H9 (cell line): ENCODE data around the gene IRF1. TPM values are rescaled to one million over a fixed set of nuclear protein-coding genes. Genes with fewer than 3 reads are reported as not detected.

ENCODE experiments used
- DNase-seq: peaks from one replicate; pipeline ENCODE4 v3.0.0-alpha.2; 2017
- H2AFZ ChIP-seq: one replicate; pipeline ENCODE4 v1.6.1; 2013; ENCODE audit warnings: mild to moderate bottlenecking, low read length, control low read depth, moderate library complexity
- H2AK5ac ChIP-seq: 2 replicates; pipeline ENCODE4 v1.6.1; 2013; ENCODE audit warnings: low read length, control low read depth, mixed read lengths; ENCODE audit not compliant: insufficient read length
- H2BK120ac ChIP-seq: one replicate; pipeline ENCODE4 v1.6.1; 2013; ENCODE audit warnings: low read depth, mild to moderate bottlenecking, low read length, control low read depth, inconsistent platforms; ENCODE audit not compliant: poor library complexity, severe bottlenecking
- H2BK12ac ChIP-seq: 2 replicates; pipeline ENCODE4 v1.6.1; 2013; ENCODE audit warnings: low read length, control low read depth, mixed read lengths, low read depth; ENCODE audit not compliant: insufficient read length
- H2BK15ac ChIP-seq: 2 replicates; pipeline ENCODE4 v1.6.1; 2013; ENCODE audit warnings: low read depth, low read length, control low read depth
- H2BK20ac ChIP-seq: one replicate; pipeline ENCODE4 v1.6.1; 2013; ENCODE audit warnings: low read depth, mild to moderate bottlenecking, low read length, control low read depth, inconsistent platforms; ENCODE audit not compliant: poor library complexity, severe bottlenecking
- H2BK5ac ChIP-seq: 2 replicates; pipeline ENCODE4 v1.6.1; 2013; ENCODE audit warnings: low read length, control low read depth, mixed read lengths; ENCODE audit not compliant: insufficient read length
- H3K14ac ChIP-seq: 2 replicates; pipeline ENCODE4 v1.6.1; 2013; ENCODE audit warnings: low read length, control low read depth; ENCODE audit not compliant: insufficient read depth
- H3K18ac ChIP-seq: 2 replicates; pipeline ENCODE4 v1.6.1; 2013; ENCODE audit warnings: low read depth, mild to moderate bottlenecking, mixed read lengths, low read length, control low read depth; ENCODE audit not compliant: insufficient read length
- H3K23ac ChIP-seq: 2 replicates; pipeline ENCODE4 v1.6.1; 2013; ENCODE audit warnings: low read length, control low read depth, mixed read lengths, low read depth; ENCODE audit not compliant: insufficient read length
- H3K23me2 ChIP-seq: 2 replicates; pipeline ENCODE4 v1.6.1; 2013; ENCODE audit warnings: low read depth, mild to moderate bottlenecking, mixed read lengths, low read length, control low read depth; ENCODE audit not compliant: insufficient read length, poor library complexity, severe bottlenecking
- H3K27ac ChIP-seq: 2 replicates; pipeline ENCODE4 v1.5.1; 2013; ENCODE audit warnings: low read length, control low read depth, mixed read lengths, low read depth; ENCODE audit not compliant: insufficient read length
- H3K27me3 ChIP-seq: 2 replicates; pipeline ENCODE4 v1.6.1; 2013; ENCODE audit warnings: low read length, control low read depth, inconsistent platforms; ENCODE audit not compliant: insufficient read depth
- H3K4ac ChIP-seq: 2 replicates; pipeline ENCODE4 v1.6.1; 2013; ENCODE audit warnings: low read depth, mild to moderate bottlenecking, control low read depth, inconsistent platforms, low read length, moderate library complexity
- H3K4me1 ChIP-seq: 2 replicates; pipeline ENCODE4 v1.6.1; 2013; ENCODE audit warnings: low read length, control low read depth, inconsistent platforms; ENCODE audit not compliant: insufficient read depth
- H3K4me2 ChIP-seq: 2 replicates; pipeline ENCODE4 v1.6.1; 2013; ENCODE audit warnings: low read length, control low read depth, mixed read lengths; ENCODE audit not compliant: insufficient read length, insufficient read depth
- H3K56ac ChIP-seq: 2 replicates; pipeline ENCODE4 v1.6.1; 2013; ENCODE audit warnings: low read depth, mild to moderate bottlenecking, mixed read lengths, low read length, control low read depth; ENCODE audit not compliant: insufficient read length
- H3K79me1 ChIP-seq: 2 replicates; pipeline ENCODE4 v1.6.1; 2013; ENCODE audit warnings: low read depth, mild to moderate bottlenecking, moderate library complexity, low read length, control low read depth, inconsistent platforms; ENCODE audit not compliant: insufficient read depth, poor library complexity, severe bottlenecking
- H3K79me2 ChIP-seq: 2 replicates; pipeline ENCODE4 v1.6.1; 2013; ENCODE audit warnings: low read length, control low read depth, inconsistent platforms; ENCODE audit not compliant: insufficient read depth
- H3K9ac ChIP-seq: 2 replicates; pipeline ENCODE4 v1.6.1; 2013; ENCODE audit warnings: low read length, control low read depth, mixed read lengths; ENCODE audit not compliant: insufficient read length; ENCODE audit errors: extremely low read depth
- H3K9me3 ChIP-seq: one replicate; pipeline ENCODE4 v1.6.1; 2013; ENCODE audit warnings: low read depth, low read length, inconsistent platforms; ENCODE audit not compliant: control insufficient read depth
- H3T11ph ChIP-seq: one replicate; pipeline ENCODE4 v1.6.1; 2013; ENCODE audit warnings: mild to moderate bottlenecking, low read length, control low read depth, inconsistent platforms
- H4K20me1 ChIP-seq: one replicate; pipeline ENCODE4 v1.6.1; 2013; ENCODE audit not compliant: control insufficient read depth, insufficient read length, insufficient read depth
- H4K5ac ChIP-seq: 2 replicates; pipeline ENCODE4 v1.6.1; 2013; ENCODE audit warnings: low read depth, mild to moderate bottlenecking, mixed read lengths, low read length, control low read depth; ENCODE audit not compliant: insufficient read length
- H4K8ac ChIP-seq: replicated peaks from 2 replicates; pipeline ENCODE4 v1.6.1; 2013; ENCODE audit warnings: low read length, control low read depth, mixed read lengths, low read depth; ENCODE audit not compliant: insufficient read length
- H4K91ac ChIP-seq: 2 replicates; pipeline ENCODE4 v1.6.1; 2013; ENCODE audit warnings: low read depth, mild to moderate bottlenecking, moderate library complexity, mixed read lengths, low read length, control low read depth; ENCODE audit not compliant: insufficient read length
- H3K27ac Mint-ChIP-seq, 3 experiments: 2 replicates in 2 of 3; 3 replicates in 1 of 3; pipeline ENCODE4 v1.8.0; 2020 to 2021; ENCODE audit warnings: mixed read lengths in 3 of 3, mild to moderate bottlenecking in 1 of 3, moderate library complexity in 1 of 3
- H3K27me3 Mint-ChIP-seq: 2 replicates; pipeline ENCODE4 v1.8.0; 2021; ENCODE audit warnings: low read depth, mild to moderate bottlenecking, moderate library complexity, mixed read lengths
- H3K36me3 Mint-ChIP-seq, 3 experiments: 2 replicates in 2 of 3; 3 replicates in 1 of 3; pipeline ENCODE4 v1.8.0; 2020 to 2021; ENCODE audit warnings: low read depth in 3 of 3, mixed read lengths in 3 of 3; ENCODE audit not compliant: insufficient read depth in 1 of 3
- H3K4me1 Mint-ChIP-seq, 2 experiments: 2 replicates each; pipeline ENCODE4 v1.8.0; 2020; ENCODE audit warnings: mixed read lengths in 2 of 2
- H3K4me3 Mint-ChIP-seq, 2 experiments: 2 replicates in 1 of 2; 3 replicates in 1 of 2; pipeline ENCODE4 v1.8.0; 2020 to 2021; ENCODE audit warnings: mild to moderate bottlenecking in 2 of 2, mixed read lengths in 2 of 2, moderate library complexity in 1 of 2
- H3K9me3 Mint-ChIP-seq, 2 experiments: 2 replicates in 1 of 2; 3 replicates in 1 of 2; pipeline ENCODE4 v1.8.0; 2020; ENCODE audit warnings: mild to moderate bottlenecking in 2 of 2, mixed read lengths in 2 of 2, moderate library complexity in 1 of 2
- WGBS: extraction: QIAGEN DNeasy Blood & Tissue Kit; methylation state at CpG from one replicate; pipeline ENCODE4 v1.1.7; 2013; ENCODE audit warnings: missing lambda C conversion rate, low lambda C conversion rate, mixed read lengths; ENCODE audit not compliant: insufficient read length; ENCODE audit errors: extremely low coverage; 5-methylcytosine and 5-hydroxymethylcytosine counted together
- total RNA-seq: library from RNA; stranded (reverse); gene quantifications from 2 replicates; pipeline ENCODE4 v1.2.1, GENCODE V29; 2021
- TF ChIP-seq, protein P1 (sequence below): fragments of 200-600 bp; sonication (generic); conservative IDR thresholded peaks from 3 replicates; pipeline ENCODE4 v1.8.0; 2021; ENCODE audit warnings: antibody characterized with exemption, mild to moderate bottlenecking

The IRF1 gene
- total RNA-seq, 1 experiment from 2014 or later = 8.7 TPM

DNA sequence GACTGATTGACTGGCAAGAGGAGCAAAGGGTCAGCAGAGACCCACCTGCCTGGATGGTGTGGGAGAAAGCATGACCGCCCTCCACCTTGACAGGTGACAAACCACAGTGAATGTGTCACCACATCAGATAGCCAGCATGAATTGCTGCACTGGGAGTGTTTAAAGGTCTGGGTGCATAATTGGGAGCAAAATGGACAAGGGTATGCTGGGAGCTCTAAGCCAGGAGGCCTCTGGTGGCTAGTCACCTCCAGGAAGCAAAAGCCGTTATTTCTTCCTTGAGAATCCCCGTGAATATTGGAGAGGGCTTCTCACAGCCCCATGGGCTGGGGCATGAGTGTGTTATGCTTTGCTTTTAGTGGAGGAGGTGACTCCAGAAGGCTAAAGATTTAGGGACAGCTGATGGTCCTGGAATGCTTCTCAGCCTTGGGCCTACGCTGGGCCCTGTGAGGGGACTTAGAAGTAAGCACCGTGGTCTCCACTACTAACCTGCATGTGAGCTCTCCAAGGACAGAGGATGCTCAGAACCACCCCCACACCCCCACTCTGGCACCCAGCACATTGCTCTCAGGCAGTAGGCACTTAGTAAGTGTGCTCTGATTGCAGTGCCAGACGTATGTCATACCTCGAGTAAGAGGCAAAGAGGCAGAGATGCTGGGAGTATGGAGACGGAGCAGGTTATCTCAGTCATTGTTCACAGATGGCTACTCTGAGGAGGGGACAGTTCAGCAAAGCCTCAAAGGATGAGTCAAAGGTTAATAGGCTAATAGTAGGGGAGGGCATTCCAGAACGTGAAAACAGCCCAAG is 9.1 kb upstream of the IRF1 start:
- Mint-ChIP-seq H3K9me3 (no peaks in the 10 kb centered on the region), H3K27me3 (peaks cover 2% of the 10 kb centered on the region; the same call in 1 of the 2 replicates), H3K27ac (no peak overlapping the region), H3K4me3 (no peak overlapping the region; a peak in 1 of 5 replicates), H3K4me1 (peaks cover 14 to 15% of the 10 kb centered on the region in 2 experiments), H3K36me3 (no peaks in the 10 kb centered on the region; a peak in 1 of 7 replicates)
- no peak overlapping the region for H2BK12ac ChIP-seq
- H2BK15ac ChIP-seq = no peak overlapping the region
- H3K23ac ChIP-seq = no peak overlapping the region
- H4K5ac ChIP-seq = no peak overlapping the region
- DNase-seq = no peak
- no peak overlapping the region for H4K8ac ChIP-seq
- no peaks in the 10 kb centered on the region for H3K9me3 ChIP-seq
- no peak overlapping the region for H3T11ph ChIP-seq
- H3K18ac ChIP-seq = no peak overlapping the region
- no peak overlapping the region for H3K27ac ChIP-seq
- TF ChIP-seq, protein P1, sequence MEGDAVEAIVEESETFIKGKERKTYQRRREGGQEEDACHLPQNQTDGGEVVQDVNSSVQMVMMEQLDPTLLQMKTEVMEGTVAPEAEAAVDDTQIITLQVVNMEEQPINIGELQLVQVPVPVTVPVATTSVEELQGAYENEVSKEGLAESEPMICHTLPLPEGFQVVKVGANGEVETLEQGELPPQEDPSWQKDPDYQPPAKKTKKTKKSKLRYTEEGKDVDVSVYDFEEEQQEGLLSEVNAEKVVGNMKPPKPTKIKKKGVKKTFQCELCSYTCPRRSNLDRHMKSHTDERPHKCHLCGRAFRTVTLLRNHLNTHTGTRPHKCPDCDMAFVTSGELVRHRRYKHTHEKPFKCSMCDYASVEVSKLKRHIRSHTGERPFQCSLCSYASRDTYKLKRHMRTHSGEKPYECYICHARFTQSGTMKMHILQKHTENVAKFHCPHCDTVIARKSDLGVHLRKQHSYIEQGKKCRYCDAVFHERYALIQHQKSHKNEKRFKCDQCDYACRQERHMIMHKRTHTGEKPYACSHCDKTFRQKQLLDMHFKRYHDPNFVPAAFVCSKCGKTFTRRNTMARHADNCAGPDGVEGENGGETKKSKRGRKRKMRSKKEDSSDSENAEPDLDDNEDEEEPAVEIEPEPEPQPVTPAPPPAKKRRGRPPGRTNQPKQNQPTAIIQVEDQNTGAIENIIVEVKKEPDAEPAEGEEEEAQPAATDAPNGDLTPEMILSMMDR = no peak
- H3K4ac ChIP-seq = no peak overlapping the region
- no CpG with 5 or more reads among the region's 9 CpGs for WGBS
- no peak overlapping the region for H3K56ac ChIP-seq
- H2AK5ac ChIP-seq = no peak overlapping the region
- H3K27me3 ChIP-seq = no peaks in the 10 kb centered on the region; the same call in 1 of the 2 replicates
- H2BK5ac ChIP-seq = no peak overlapping the region
- no peak overlapping the region for H2BK20ac ChIP-seq
- no peak overlapping the region for H2AFZ ChIP-seq
- H3K23me2 ChIP-seq = peaks cover 12% of the 10 kb centered on the region
- H2BK120ac ChIP-seq = no peak overlapping the region
- H3K14ac ChIP-seq = no peak overlapping the region
- no peaks in the 10 kb centered on the region for H3K79me1 ChIP-seq
- H3K4me2 ChIP-seq = no peak overlapping the region
- H3K9ac ChIP-seq = no peak overlapping the region
- H4K91ac ChIP-seq = no peak overlapping the region
- H3K79me2 ChIP-seq = no peaks in the 10 kb centered on the region
- H3K4me1 ChIP-seq = 0 out of 2 replicates have a peak, but pooled peaks cover 3% of the 10 kb centered on the region
- no peaks in the 10 kb centered on the region for H4K20me1 ChIP-seq
